KMS-11 (cell line): ENCODE results near the gene CBY2.

ENCODE experiments used
- H2AFZ ChIP-seq: fragments of 200-600 bp; sonication (generic); 2 replicates; pipeline ENCODE4 v1.6.1; 2016; ENCODE audit warnings: antibody characterized with exemption, mixed run types, low read depth
- H3K27ac ChIP-seq: fragments of 200-600 bp; sonication (generic); 2 replicates; pipeline ENCODE4 v1.6.1; 2016; ENCODE audit warnings: mild to moderate bottlenecking, mixed run types
- H3K27me3 ChIP-seq: fragments of 200-600 bp; sonication (generic); 2 replicates; pipeline ENCODE4 v1.6.1; 2017; ENCODE audit warnings: mild to moderate bottlenecking, low read depth, mixed run types, moderate library complexity; ENCODE audit not compliant: insufficient read depth
- H3K36me3 ChIP-seq: fragments of 200-600 bp; sonication (generic); 2 replicates; pipeline ENCODE4 v1.6.1; 2017; ENCODE audit warnings: mild to moderate bottlenecking, mixed run types; ENCODE audit not compliant: insufficient read depth
- H3K4me1 ChIP-seq: fragments of 200-600 bp; sonication (generic); 2 replicates; pipeline ENCODE4 v1.6.1; 2016; ENCODE audit warnings: mild to moderate bottlenecking, low read depth, mixed run types; ENCODE audit not compliant: poor library complexity, severe bottlenecking
- H3K4me2 ChIP-seq: fragments of 200-600 bp; sonication (generic); 2 replicates; pipeline ENCODE4 v1.7.0; 2016; ENCODE audit warnings: mild to moderate bottlenecking, mixed run types
- H3K4me3 ChIP-seq: fragments of 200-600 bp; sonication (generic); IDR thresholded peaks from 2 replicates; pipeline ENCODE4 v1.6.1; 2017; ENCODE audit warnings: low read depth, low read length, mixed read lengths; ENCODE audit not compliant: insufficient read depth
- H3K79me2 ChIP-seq: fragments of 200-600 bp; sonication (generic); 2 replicates; pipeline ENCODE4 v1.6.1; 2016; ENCODE audit warnings: low read depth, mixed run types; ENCODE audit not compliant: insufficient read depth
- H3K9ac ChIP-seq: fragments of 200-600 bp; sonication (generic); 2 replicates; pipeline ENCODE4 v1.6.1; 2016; ENCODE audit warnings: mild to moderate bottlenecking, mixed run types
- H4K20me1 ChIP-seq: fragments of 200-600 bp; sonication (generic); 2 replicates; pipeline ENCODE4 v1.6.1; 2016; ENCODE audit warnings: mild to moderate bottlenecking, mixed run types; ENCODE audit not compliant: insufficient read depth
- CTCF ChIP-seq: fragments of 200-600 bp; sonication (generic); conservative IDR thresholded peaks from 2 replicates; pipeline ENCODE4 v1.6.1; 2017; ENCODE audit warnings: low read depth, mild to moderate bottlenecking, antibody characterized with exemption, low read length, moderate library complexity, mixed read lengths

The CBY2 gene

GRCh38 chr13:45744979-45745378, 42.9 kb downstream of the CBY2 start:
- TF ChIP-seq CTCF: no peak

GRCh38 chr13:45747071-45747470, 45.0 kb downstream of the CBY2 start:
- Histone ChIP-seq H3K27me3 (no peaks in the 10 kb centered on the region), H4K20me1 (no peaks in the 10 kb centered on the region), H3K4me2 (no peak overlapping the region), H3K4me1 (no peaks in the 10 kb centered on the region), H3K79me2 (no peaks in the 10 kb centered on the region), H2AFZ (no peak overlapping the region), H3K9ac (no peak overlapping the region), H3K4me3 (no peak overlapping the region), H3K36me3 (no peaks in the 10 kb centered on the region), H3K27ac (no peak overlapping the region)
- TF ChIP-seq CTCF: no peak

More at GRCh38 chr13:45744979-45745378, 42.9 kb downstream of the CBY2 start:
- Histone ChIP-seq H3K27ac (no peak overlapping the region), H3K4me3 (no peak overlapping the region), H3K9ac (no peak overlapping the region), H4K20me1 (no peaks in the 10 kb centered on the region), H2AFZ (no peak overlapping the region), H3K4me1 (no peaks in the 10 kb centered on the region), H3K36me3 (no peaks in the 10 kb centered on the region), H3K79me2 (no peaks in the 10 kb centered on the region), H3K27me3 (no peaks in the 10 kb centered on the region), H3K4me2 (no peak overlapping the region)

- H3K4me3 ChIP-seq: no peak overlapping the region
- no peaks in the 10 kb centered on the region for H4K20me1 ChIP-seq
- H3K36me3 ChIP-seq: no peaks in the 10 kb centered on the region
- no peaks in the 10 kb centered on the region for H3K79me2 ChIP-seq
- no peak for TF ChIP-seq CTCF
- no peak overlapping the region for H3K27ac ChIP-seq
- H3K27me3 ChIP-seq: no peaks in the 10 kb centered on the region
- H3K4me2 ChIP-seq: no peak overlapping the region
- no peak overlapping the region for H3K9ac ChIP-seq
- no peaks in the 10 kb centered on the region for H3K4me1 ChIP-seq
- no peak overlapping the region for H2AFZ ChIP-seq
These were observed 47.0 kb downstream of the CBY2 start for GRCh38 chr13:45748941-45749759.

- Histone ChIP-seq H4K20me1 (no peaks in the 10 kb centered on the region), H3K27me3 (no peaks in the 10 kb centered on the region), H3K79me2 (no peaks in the 10 kb centered on the region), H3K4me2 (no peak overlapping the region), H3K36me3 (no peaks in the 10 kb centered on the region), H2AFZ (no peak overlapping the region), H3K4me1 (no peaks in the 10 kb centered on the region), H3K4me3 (no peak overlapping the region), H3K9ac (no peak overlapping the region), H3K27ac (no peak overlapping the region)
- TF ChIP-seq CTCF: no peak
These were observed 48.4 kb downstream of the CBY2 start for GRCh38 chr13:45750566-45750965.
